ENCODE data around the gene LRRFIP1. TPM values are rescaled to one million over a fixed set of nuclear protein-coding genes. Genes with fewer than 3 reads are reported as not detected.

LRRFIP1 gene
- total and polyA plus RNA-seq, 2 of the 13 experiments (the other 11 are each of a cell fraction or from before 2014, with no cell fraction given), result 15.9 to 40.5 TPM

GRCh38 chr2:237774811-237775553 is 147.6 kb downstream of the LRRFIP1 start (continued):
- no peak for TF ChIP-seq KAT7 (CRISPR knock-in tag; IDR thresholded peaks at IDR 0.05; ENCODE audit: borderline replicate concordance)
- TF ChIP-seq ZBTB2 (CRISPR knock-in tag; IDR thresholded peaks at IDR 0.05; ENCODE audit: low read depth), result no peak
- TF ChIP-seq ZFP41 (CRISPR knock-in tag; IDR thresholded peaks at IDR 0.05; ENCODE audit: borderline replicate concordance), result no peak
- 0 out of 2 replicates have a peak, but pooled peaks have one; percentile 20 for TF ChIP-seq ZNF788 (CRISPR knock-in tag; IDR thresholded peaks at IDR 0.05; ENCODE audit: borderline replicate concordance)
- TF ChIP-seq ZNF761 (CRISPR knock-in tag; conservative IDR thresholded peaks at IDR 0.05), result no peak
- no peak; the same call in 1 of the 2 replicates for TF ChIP-seq ZNF253 (CRISPR knock-in tag; IDR thresholded peaks at IDR 0.05; ENCODE audit: borderline replicate concordance)
- TF ChIP-seq ZNF18 (CRISPR knock-in tag; IDR thresholded peaks at IDR 0.05; ENCODE audit: insufficient replicate concordance), result no peak
- TF ChIP-seq HCFC1 (IDR thresholded peaks at IDR 0.05; ENCODE audit: low read depth, low read length), result no peak
- TF ChIP-seq SNRNP70 (IDR thresholded peaks at IDR 0.05; ENCODE audit: low read depth, low read length), result no peak
- no peak for TF ChIP-seq CBX2 (IDR thresholded peaks at IDR 0.05; ENCODE audit: low read depth, low read length)
- no peak for TF ChIP-seq CBX2 (CRISPR knock-in tag; IDR thresholded peaks at IDR 0.05; ENCODE audit: low read depth)
- TF ChIP-seq PTBP1 (IDR thresholded peaks at IDR 0.05; ENCODE audit: low read depth, low read length, poor library complexity, severe bottlenecking), result no peak
- no peak for TF ChIP-seq RCOR2 (CRISPR knock-in tag; IDR thresholded peaks at IDR 0.05)
- no peak for TF ChIP-seq ZNF75D (CRISPR knock-in tag; IDR thresholded peaks at IDR 0.05; ENCODE audit: borderline replicate concordance)
- TF ChIP-seq YY1 (IDR thresholded peaks at IDR 0.05; ENCODE audit: insufficient read depth, insufficient replicate concordance, low read depth, low read length), result no peak
- TF ChIP-seq ZNF33B (CRISPR knock-in tag; IDR thresholded peaks at IDR 0.05), result peak; percentile 64; the same call in 1 of the 2 replicates
- no peak for TF ChIP-seq ZBTB8A (CRISPR knock-in tag; IDR thresholded peaks at IDR 0.05; ENCODE audit: borderline replicate concordance, low read depth)
- peak; percentile 32; the same call in 1 of the 2 replicates for TF ChIP-seq HOXA3 (CRISPR knock-in tag; IDR thresholded peaks at IDR 0.05)
- no peak for TF ChIP-seq ZNF556 (CRISPR knock-in tag; IDR thresholded peaks at IDR 0.05; ENCODE audit: borderline replicate concordance)
- TF ChIP-seq ATF5 (CRISPR knock-in tag; IDR thresholded peaks at IDR 0.05; ENCODE audit: low read depth), result no peak
- TF ChIP-seq POLR2G (IDR thresholded peaks at IDR 0.05; ENCODE audit: low read depth, low read length), result no peak
- no peak for TF ChIP-seq POLR2AphosphoS2 (IDR thresholded peaks at IDR 0.05; ENCODE audit: low read depth, low read length)
- TF ChIP-seq CEBPZ (IDR thresholded peaks at IDR 0.05; ENCODE audit: low read length), result no peak

Data from HepG2 (cell line).